C4-2B (cell line): ENCODE results near the gene TPD52L2.

Experiments used
- ZFX ChIP-seq: fragments of 450-650 bp; IDR thresholded peaks from 2 replicates; pipeline ENCODE4 v1.6.1; 2017
- TF ChIP-seq, protein P1 (sequence below): fragments of 450-650 bp; conservative IDR thresholded peaks from 2 replicates; pipeline ENCODE4 v1.5.1; 2017; ENCODE audit warnings: mild to moderate bottlenecking

DNA sequence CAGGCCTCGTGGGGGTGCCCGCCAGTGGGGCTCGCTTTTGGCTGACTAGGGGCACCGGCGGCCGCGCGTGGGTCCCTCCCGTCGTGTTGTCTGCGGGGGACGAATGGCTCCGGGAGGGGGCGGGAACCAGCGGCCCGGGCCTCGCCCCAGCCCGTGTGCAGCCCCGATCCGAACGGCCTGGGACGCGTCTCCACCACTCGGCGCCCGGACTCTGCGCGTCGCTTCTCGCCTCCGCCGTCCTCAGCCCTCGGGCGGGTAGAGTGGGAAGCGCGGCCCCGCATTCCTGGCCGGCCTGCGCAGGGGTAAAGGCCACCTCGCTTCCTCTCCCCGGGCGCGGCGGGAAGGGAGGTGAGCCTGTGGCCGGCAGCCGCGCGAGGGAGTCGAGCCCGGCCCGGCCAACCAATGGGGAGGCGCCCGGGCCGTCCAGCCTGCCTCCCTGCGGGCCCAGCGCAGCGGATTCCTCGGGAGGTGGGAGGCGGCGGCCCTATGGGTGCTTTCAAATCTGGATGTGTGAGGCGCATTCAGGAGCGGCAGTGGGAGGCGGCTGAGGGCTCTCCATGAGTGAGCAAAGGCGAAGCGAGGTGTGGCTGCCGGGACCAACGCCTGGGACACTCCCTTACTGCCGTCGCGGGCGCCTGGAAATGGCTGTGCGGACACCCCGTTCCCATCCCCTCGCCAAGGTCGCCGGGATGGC lies 32.9 kb upstream of the TPD52L2 start:
- TF ChIP-seq, protein P1, sequence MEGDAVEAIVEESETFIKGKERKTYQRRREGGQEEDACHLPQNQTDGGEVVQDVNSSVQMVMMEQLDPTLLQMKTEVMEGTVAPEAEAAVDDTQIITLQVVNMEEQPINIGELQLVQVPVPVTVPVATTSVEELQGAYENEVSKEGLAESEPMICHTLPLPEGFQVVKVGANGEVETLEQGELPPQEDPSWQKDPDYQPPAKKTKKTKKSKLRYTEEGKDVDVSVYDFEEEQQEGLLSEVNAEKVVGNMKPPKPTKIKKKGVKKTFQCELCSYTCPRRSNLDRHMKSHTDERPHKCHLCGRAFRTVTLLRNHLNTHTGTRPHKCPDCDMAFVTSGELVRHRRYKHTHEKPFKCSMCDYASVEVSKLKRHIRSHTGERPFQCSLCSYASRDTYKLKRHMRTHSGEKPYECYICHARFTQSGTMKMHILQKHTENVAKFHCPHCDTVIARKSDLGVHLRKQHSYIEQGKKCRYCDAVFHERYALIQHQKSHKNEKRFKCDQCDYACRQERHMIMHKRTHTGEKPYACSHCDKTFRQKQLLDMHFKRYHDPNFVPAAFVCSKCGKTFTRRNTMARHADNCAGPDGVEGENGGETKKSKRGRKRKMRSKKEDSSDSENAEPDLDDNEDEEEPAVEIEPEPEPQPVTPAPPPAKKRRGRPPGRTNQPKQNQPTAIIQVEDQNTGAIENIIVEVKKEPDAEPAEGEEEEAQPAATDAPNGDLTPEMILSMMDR = no peak
- TF ChIP-seq ZFX = no peak
